ENCODE data around the gene P2RY6. TPM values are rescaled to one million over a fixed set of nuclear protein-coding genes. Genes with fewer than 3 reads are reported as not detected.
"Not testable (repeated sequence)": the region's sequence is repeated elsewhere in the genome, so short reads cannot be mapped to it uniquely, and the experiment has no call there.

P2RY6 gene
- total RNA-seq, 1 experiment from 2014 or later = not detected

- no peak for DNase-seq (ENCODE audit: low spot score)
Measured at GRCh38 chr11:73259406-73260126, 12.6 kb upstream of the P2RY6 start.

- no peak for DNase-seq (ENCODE audit: low spot score)
Measured at GRCh38 chr11:73260127-73260457, 12.0 kb upstream of the P2RY6 start.

GRCh38 chr11:73262851-73263495 lies 9.2 kb upstream of the P2RY6 start:
- DNase-seq (ENCODE audit: low spot score) = peak; percentile 22

GRCh38 chr11:73263640-73264039 lies 8.5 kb upstream of the P2RY6 start:
- DNase-seq (ENCODE audit: low spot score) = no peak

GRCh38 chr11:73265278-73265810 lies 6.8 kb upstream of the P2RY6 start:
- DNase-seq (ENCODE audit: low spot score) = no peak

- no peak for DNase-seq (ENCODE audit: low spot score)
Measured at GRCh38 chr11:73265853-73266645, 6.1 kb upstream of the P2RY6 start.

GRCh38 chr11:73266646-73267020 lies 5.5 kb upstream of the P2RY6 start:
- DNase-seq (ENCODE audit: low spot score) = no peak

GRCh38 chr11:73267122-73267846 lies 4.9 kb upstream of the P2RY6 start:
- no peak for DNase-seq (ENCODE audit: low spot score)

GRCh38 chr11:73267906-73268540 lies 4.1 kb upstream of the P2RY6 start:
- no peak for DNase-seq (ENCODE audit: low spot score)

GRCh38 chr11:73268671-73269271 lies 3.4 kb upstream of the P2RY6 start:
- no peak for DNase-seq (ENCODE audit: low spot score)

- DNase-seq (ENCODE audit: low spot score) = no peak
Measured at GRCh38 chr11:73269459-73270015, 2.6 kb upstream of the P2RY6 start.

- no peak for DNase-seq (ENCODE audit: low spot score)
Measured at GRCh38 chr11:73270016-73270854, 1.9 kb upstream of the P2RY6 start.

- no peak for DNase-seq (ENCODE audit: low spot score)
Measured at GRCh38 chr11:73270855-73271477, 1.2 kb upstream of the P2RY6 start.

GRCh38 chr11:73271478-73271865 lies 666 bp upstream of the P2RY6 start:
- not testable (repeated sequence) for DNase-seq (ENCODE audit: low spot score)

GRCh38 chr11:73272680-73273038 lies 521 bp downstream of the P2RY6 start:
- no peak for DNase-seq (ENCODE audit: low spot score)

GRCh38 chr11:73273222-73273895 lies 1.2 kb downstream of the P2RY6 start:
- no peak for DNase-seq (ENCODE audit: low spot score)

GRCh38 chr11:73274191-73274590 lies 2.1 kb downstream of the P2RY6 start:
- not testable (repeated sequence) for DNase-seq (ENCODE audit: low spot score)

GRCh38 chr11:73274722-73275380 lies 2.7 kb downstream of the P2RY6 start:
- DNase-seq (ENCODE audit: low spot score) = no peak

Measured in A172 (cell line).